K562 (cell line): Measurements from ENCODE around the gene RSPH9. TPM values are rescaled to one million over a fixed set of nuclear protein-coding genes. Genes with fewer than 3 reads are reported as not detected.

Source experiments
- ATF1 ChIP-seq, 2 experiments: fragments of 450-650 bp in 1 of 2; IDR thresholded peaks; 2 replicates each; pipeline ENCODE4 v1.6.1; 2016; ENCODE audit warnings: missing compliant biosample characterization in 1 of 2, missing genetic modification characterization in 1 of 2
- CHD1 ChIP-seq: fragments of 200-600 bp; sonication (generic); IDR thresholded peaks from one replicate; pipeline ENCODE4 v1.6.1; 2012; ENCODE audit warnings: mild to moderate bottlenecking, moderate library complexity, low read length, inconsistent platforms
- NFYB ChIP-seq: IDR thresholded peaks from 2 replicates; pipeline ENCODE4 v1.6.1; 2011; ENCODE audit warnings: mild to moderate bottlenecking, moderate library complexity; ENCODE audit not compliant: insufficient read length; ENCODE audit errors: extremely low read depth
- PHF21A ChIP-seq: fragments of 450-650 bp; IDR thresholded peaks from 2 replicates; pipeline ENCODE4 v1.6.1; 2017; ENCODE audit warnings: low read depth, borderline replicate concordance
- SNIP1 ChIP-seq: fragments of 450-650 bp; IDR thresholded peaks from 2 replicates; pipeline ENCODE4 v1.7.1; 2017; ENCODE audit warnings: low read depth, mild to moderate bottlenecking
- SRF ChIP-seq, 2 experiments: fragments of 250-450, 450-650 bp in 1 of 2; sonication (Bioruptor Pico) in 1 of 2; sonication (generic) in 1 of 2; formaldehyde crosslinking; IDR thresholded peaks; 2 replicates each; pipeline versions ENCODE4 v1.5.0 to v1.5.1; 2020 to 2022; ENCODE audit warnings: mild to moderate bottlenecking in 1 of 2, missing genetic modification reagents in 1 of 2
- TCF3 ChIP-seq: sonication (generic); formaldehyde crosslinking; IDR thresholded peaks from 2 replicates; pipeline ENCODE4 v1.4.0; 2020; ENCODE audit warnings: mild to moderate bottlenecking, missing genetic modification reagents
- ZNF121 ChIP-seq: sonication (generic); formaldehyde crosslinking; conservative IDR thresholded peaks from 2 replicates; pipeline ENCODE4 v1.8.0; 2022; ENCODE audit warnings: missing genetic modification reagents
- ZNF146 ChIP-seq: IDR thresholded peaks from one replicate; pipeline ENCODE4 v1.6.1; 2018; ENCODE audit warnings: missing compliant biosample characterization; ENCODE audit not compliant: unreplicated experiment
- ZNF695 ChIP-seq: fragments of 450-650 bp; formaldehyde crosslinking; IDR thresholded peaks from 2 replicates; pipeline ENCODE4 v1.4.0; 2020; ENCODE audit warnings: mild to moderate bottlenecking, moderate library complexity
- polyA plus RNA-seq, 8 experiments: library from polyadenylated mRNA; depleted of rRNA in 4 of 8; stranded (reverse) in 5 of 8; unstranded in 3 of 8; fragments of >200 nt; fragmentation: Nextera tagmentation in 2 of 8; fragmentation: Illumina TruSeq in 1 of 8; extraction: Ambion mirVana in 2 of 8; extraction: Trizol in 1 of 8; gene quantifications; 2 replicates each; pipeline versions ENCODE4 v1.2.1 to v1.2.3, GENCODE V29; 2011 to 2014; ENCODE audit warnings: inconsistent platforms in 1 of 8, missing spikeins in 1 of 8
- total RNA-seq, 7 experiments: library from RNA; depleted of rRNA in 6 of 7; stranded (reverse); fragments of >200 nt in 6 of 7; fragmentation: Illumina TruSeq in 2 of 7; extraction: Trizol in 2 of 7; gene quantifications; 2 replicates each; pipeline versions ENCODE4 v1.2.1 to v1.2.3, GENCODE V29; 2011 to 2021; ENCODE audit warnings: low replicate concordance in 1 of 7
- TF ChIP-seq, protein P1 (sequence below), 3 experiments: fragments of 200-800 bp in 1 of 3; fragments of 250-450 bp in 1 of 3; fragments of 450-650 bp in 1 of 3; sonication (Bioruptor Pico) in 1 of 3; sonication (Bioruptor generic) in 1 of 3; formaldehyde crosslinking in 1 of 3; IDR thresholded peaks; 2 replicates each; pipeline versions ENCODE4 v1.6.1 to v1.8.0; 2016 to 2022; ENCODE audit warnings: mild to moderate bottlenecking in 2 of 3, missing genetic modification characterization in 2 of 3, missing compliant biosample characterization in 1 of 3, moderate library complexity in 1 of 3
- TF ChIP-seq, protein P2 (sequence below): fragments of 200-400 bp; formaldehyde crosslinking; IDR thresholded peaks from 2 replicates; pipeline ENCODE4 v1.6.1; 2017; ENCODE audit warnings: mild to moderate bottlenecking, low read depth, low read length, moderate library complexity
- TF ChIP-seq, protein P3 (sequence below): sonication (generic); formaldehyde crosslinking; IDR thresholded peaks from 2 replicates; pipeline ENCODE4 v1.8.0; 2022; ENCODE audit warnings: mild to moderate bottlenecking, missing genetic modification reagents

RSPH9 gene
- total and polyA plus RNA-seq, 9 of the 15 experiments (the other 6 are each of a cell fraction or from before 2014, with no cell fraction given), result 0.05 to 0.60 (median 0.39) TPM; not detected in 6

DNA sequence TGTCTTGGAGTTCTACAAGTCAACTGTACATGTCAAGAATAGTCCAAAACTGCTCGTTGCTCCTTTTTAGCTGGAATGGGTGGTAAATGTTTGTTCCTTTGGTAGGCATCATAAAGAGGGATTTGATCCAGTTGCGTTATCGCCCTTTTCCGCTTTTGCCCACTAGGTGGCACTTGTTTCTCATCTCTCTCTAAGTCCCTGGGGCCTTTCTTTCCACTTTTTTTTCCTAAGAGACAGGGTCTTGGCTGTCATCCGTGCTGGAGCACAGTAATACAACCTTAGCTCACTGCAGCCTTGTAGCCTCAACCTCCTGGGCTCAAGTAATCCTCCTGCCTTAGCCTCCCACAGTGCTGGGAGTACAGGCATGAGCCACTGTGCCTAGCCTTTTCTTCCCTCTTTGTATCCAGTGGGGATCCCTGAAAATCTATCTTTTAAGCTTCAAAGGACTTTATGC is 36.5 kb upstream of the RSPH9 start (continued):
- TF ChIP-seq NFYB (no peak), TCF3 (no peak), SRF (CRISPR knock-in tag; IDR thresholded peaks at IDR 0.05) (no peak), SNIP1 (no peak), ZNF695 (CRISPR knock-in tag) (no peak), PHF21A (no peak), CHD1 (no peak), ATF1 (CRISPR knock-in tag; IDR thresholded peaks at IDR 0.05) (no peak), ATF1 (tag; IDR thresholded peaks at IDR 0.05) (no peak), ZNF146 (CRISPR knock-in tag) (no peak), ZNF121 (CRISPR knock-in tag) (no peak)
- TF ChIP-seq, protein P1, sequence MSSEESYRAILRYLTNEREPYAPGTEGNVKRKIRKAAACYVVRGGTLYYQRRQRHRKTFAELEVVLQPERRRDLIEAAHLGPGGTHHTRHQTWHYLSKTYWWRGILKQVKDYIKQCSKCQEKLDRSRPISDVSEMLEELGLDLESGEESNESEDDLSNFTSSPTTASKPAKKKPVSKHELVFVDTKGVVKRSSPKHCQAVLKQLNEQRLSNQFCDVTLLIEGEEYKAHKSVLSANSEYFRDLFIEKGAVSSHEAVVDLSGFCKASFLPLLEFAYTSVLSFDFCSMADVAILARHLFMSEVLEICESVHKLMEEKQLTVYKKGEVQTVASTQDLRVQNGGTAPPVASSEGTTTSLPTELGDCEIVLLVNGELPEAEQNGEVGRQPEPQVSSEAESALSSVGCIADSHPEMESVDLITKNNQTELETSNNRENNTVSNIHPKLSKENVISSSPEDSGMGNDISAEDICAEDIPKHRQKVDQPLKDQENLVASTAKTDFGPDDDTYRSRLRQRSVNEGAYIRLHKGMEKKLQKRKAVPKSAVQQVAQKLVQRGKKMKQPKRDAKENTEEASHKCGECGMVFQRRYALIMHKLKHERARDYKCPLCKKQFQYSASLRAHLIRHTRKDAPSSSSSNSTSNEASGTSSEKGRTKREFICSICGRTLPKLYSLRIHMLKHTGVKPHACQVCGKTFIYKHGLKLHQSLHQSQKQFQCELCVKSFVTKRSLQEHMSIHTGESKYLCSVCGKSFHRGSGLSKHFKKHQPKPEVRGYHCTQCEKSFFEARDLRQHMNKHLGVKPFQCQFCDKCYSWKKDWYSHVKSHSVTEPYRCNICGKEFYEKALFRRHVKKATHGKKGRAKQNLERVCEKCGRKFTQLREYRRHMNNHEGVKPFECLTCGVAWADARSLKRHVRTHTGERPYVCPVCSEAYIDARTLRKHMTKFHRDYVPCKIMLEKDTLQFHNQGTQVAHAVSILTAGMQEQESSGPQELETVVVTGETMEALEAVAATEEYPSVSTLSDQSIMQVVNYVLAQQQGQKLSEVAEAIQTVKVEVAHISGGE (CRISPR knock-in tag; IDR thresholded peaks at IDR 0.05), result no peak
- TF ChIP-seq, protein P2, sequence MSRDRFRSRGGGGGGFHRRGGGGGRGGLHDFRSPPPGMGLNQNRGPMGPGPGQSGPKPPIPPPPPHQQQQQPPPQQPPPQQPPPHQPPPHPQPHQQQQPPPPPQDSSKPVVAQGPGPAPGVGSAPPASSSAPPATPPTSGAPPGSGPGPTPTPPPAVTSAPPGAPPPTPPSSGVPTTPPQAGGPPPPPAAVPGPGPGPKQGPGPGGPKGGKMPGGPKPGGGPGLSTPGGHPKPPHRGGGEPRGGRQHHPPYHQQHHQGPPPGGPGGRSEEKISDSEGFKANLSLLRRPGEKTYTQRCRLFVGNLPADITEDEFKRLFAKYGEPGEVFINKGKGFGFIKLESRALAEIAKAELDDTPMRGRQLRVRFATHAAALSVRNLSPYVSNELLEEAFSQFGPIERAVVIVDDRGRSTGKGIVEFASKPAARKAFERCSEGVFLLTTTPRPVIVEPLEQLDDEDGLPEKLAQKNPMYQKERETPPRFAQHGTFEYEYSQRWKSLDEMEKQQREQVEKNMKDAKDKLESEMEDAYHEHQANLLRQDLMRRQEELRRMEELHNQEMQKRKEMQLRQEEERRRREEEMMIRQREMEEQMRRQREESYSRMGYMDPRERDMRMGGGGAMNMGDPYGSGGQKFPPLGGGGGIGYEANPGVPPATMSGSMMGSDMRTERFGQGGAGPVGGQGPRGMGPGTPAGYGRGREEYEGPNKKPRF, result no peak
- TF ChIP-seq, protein P3, sequence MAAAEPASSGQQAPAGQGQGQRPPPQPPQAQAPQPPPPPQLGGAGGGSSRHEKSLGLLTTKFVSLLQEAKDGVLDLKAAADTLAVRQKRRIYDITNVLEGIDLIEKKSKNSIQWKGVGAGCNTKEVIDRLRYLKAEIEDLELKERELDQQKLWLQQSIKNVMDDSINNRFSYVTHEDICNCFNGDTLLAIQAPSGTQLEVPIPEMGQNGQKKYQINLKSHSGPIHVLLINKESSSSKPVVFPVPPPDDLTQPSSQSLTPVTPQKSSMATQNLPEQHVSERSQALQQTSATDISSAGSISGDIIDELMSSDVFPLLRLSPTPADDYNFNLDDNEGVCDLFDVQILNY (CRISPR knock-in tag), result no peak
